GM23338 (cell line): ENCODE results near the gene NDUFB1. TPM values are rescaled to one million over a fixed set of nuclear protein-coding genes. Genes with fewer than 3 reads are reported as not detected.

Experiments used
- ATAC-seq: fragments of 200-7000 bp; cut with Tn5 transposase; 3 replicates; pipeline ENCODE4 v1.9.1; 2020
- DNase-seq: peaks from one replicate; pipeline ENCODE4 v3.0.0-alpha.2; 2015; ENCODE audit warnings: low spot score
- H2AFZ ChIP-seq: fragments of 200-600 bp; sonication (generic); 2 replicates; pipeline ENCODE4 v1.8.0; 2016; ENCODE audit warnings: antibody characterized with exemption, mild to moderate bottlenecking, moderate library complexity
- H3F3A ChIP-seq: fragments of 200-600 bp; sonication (generic); replicated peaks from 2 replicates; pipeline ENCODE4 v1.8.0; 2017; ENCODE audit warnings: antibody characterized with exemption, mixed run types, low read depth
- H3K27ac ChIP-seq: fragments of 200-600 bp; sonication (generic); 2 replicates; pipeline ENCODE4 v1.6.1; 2016; ENCODE audit warnings: low read depth
- H3K27me3 ChIP-seq: fragments of 200-600 bp; sonication (generic); 2 replicates; pipeline ENCODE4 v1.8.0; 2016; ENCODE audit warnings: mild to moderate bottlenecking, mixed run types, moderate library complexity; ENCODE audit not compliant: insufficient read depth
- H3K36me3 ChIP-seq: fragments of 200-600 bp; sonication (generic); 2 replicates; pipeline ENCODE4 v1.8.0; 2016; ENCODE audit warnings: mild to moderate bottlenecking; ENCODE audit not compliant: insufficient read depth
- H3K4me1 ChIP-seq: fragments of 200-600 bp; sonication (generic); 2 replicates; pipeline ENCODE4 v1.8.0; 2016; ENCODE audit warnings: mild to moderate bottlenecking, moderate library complexity; ENCODE audit not compliant: insufficient read depth
- H3K4me2 ChIP-seq: fragments of 200-600 bp; sonication (generic); 2 replicates; pipeline ENCODE4 v1.7.1; 2017; ENCODE audit warnings: mixed run types
- H3K4me3 ChIP-seq: fragments of 200-600 bp; sonication (generic); 2 replicates; pipeline ENCODE4 v1.6.1; 2016; ENCODE audit warnings: mixed run types
- H3K79me2 ChIP-seq: fragments of 200-600 bp; sonication (generic); replicated peaks from 2 replicates; pipeline ENCODE4 v1.8.0; 2017; ENCODE audit warnings: mild to moderate bottlenecking; ENCODE audit not compliant: insufficient read depth
- H3K9me2 ChIP-seq: fragments of 200-600 bp; sonication (generic); 2 replicates; pipeline ENCODE4 v1.8.0; 2017; ENCODE audit not compliant: insufficient read depth
- H4K20me1 ChIP-seq: fragments of 200-600 bp; sonication (generic); replicated peaks from 2 replicates; pipeline ENCODE4 v1.8.0; 2017; ENCODE audit warnings: mild to moderate bottlenecking; ENCODE audit not compliant: insufficient read depth
- H3K27ac Mint-ChIP-seq: 2 replicates; pipeline ENCODE4 v1.8.0; 2020; ENCODE audit warnings: inconsistent platforms, mild to moderate bottlenecking, moderate library complexity, mixed read lengths
- H3K27me3 Mint-ChIP-seq: 3 replicates; pipeline ENCODE4 v1.8.0; 2022; ENCODE audit warnings: low read depth, mild to moderate bottlenecking, moderate library complexity, mixed read lengths, inconsistent platforms; ENCODE audit not compliant: insufficient read depth, poor library complexity
- H3K36me3 Mint-ChIP-seq: 3 replicates; pipeline ENCODE4 v1.8.0; 2021; ENCODE audit warnings: low read depth, mild to moderate bottlenecking, inconsistent platforms, moderate library complexity, mixed read lengths
- H3K4me1 Mint-ChIP-seq: 3 replicates; pipeline ENCODE4 v1.8.0; 2020; ENCODE audit warnings: mild to moderate bottlenecking, inconsistent platforms, mixed read lengths
- H3K4me3 Mint-ChIP-seq: 3 replicates; pipeline ENCODE4 v1.8.0; 2021; ENCODE audit warnings: moderate library complexity, mild to moderate bottlenecking, inconsistent platforms, mixed read lengths
- H3K9me3 Mint-ChIP-seq: 3 replicates; pipeline ENCODE4 v1.8.0; 2020; ENCODE audit warnings: moderate library complexity, mild to moderate bottlenecking, inconsistent platforms, mixed read lengths
- CREB1 ChIP-seq: fragments of 250-450 bp; sonication (Bioruptor Pico); IDR thresholded peaks from 2 replicates; pipeline ENCODE4 v1.5.0; 2020; ENCODE audit warnings: low read depth, mild to moderate bottlenecking, moderate library complexity
- EZH2 ChIP-seq: fragments of 200-600 bp; sonication (generic); IDR thresholded peaks from one replicate; pipeline ENCODE4 v1.8.0; 2017; ENCODE audit warnings: antibody characterized with exemption, mild to moderate bottlenecking, low read depth; ENCODE audit not compliant: unreplicated experiment
- EZH2phosphoT487 ChIP-seq: fragments of 200-600 bp; sonication (generic); IDR thresholded peaks from one replicate; pipeline ENCODE4 v1.8.1; 2018; ENCODE audit warnings: antibody characterized with exemption; ENCODE audit not compliant: unreplicated experiment
- JUNB ChIP-seq: IDR thresholded peaks from one replicate; pipeline ENCODE4 v1.6.1; 2016; ENCODE audit warnings: antibody characterized with exemption; ENCODE audit not compliant: unreplicated experiment
- NANOG ChIP-seq: IDR thresholded peaks from 2 replicates; pipeline ENCODE4 v1.6.1; 2016; ENCODE audit warnings: antibody characterized with exemption, borderline replicate concordance
- POLR2AphosphoS5 ChIP-seq: IDR thresholded peaks from 2 replicates; pipeline ENCODE4 v1.6.1; 2016; ENCODE audit warnings: antibody characterized with exemption, low read depth
- REST ChIP-seq: IDR thresholded peaks from one replicate; pipeline ENCODE4 v1.6.1; 2018; ENCODE audit warnings: antibody characterized with exemption; ENCODE audit not compliant: unreplicated experiment
- STAT1 ChIP-seq: IDR thresholded peaks from one replicate; pipeline ENCODE4 v1.6.1; 2016; ENCODE audit warnings: antibody characterized with exemption; ENCODE audit not compliant: unreplicated experiment
- ZNF114 ChIP-seq: fragments of 250-450 bp; sonication (Bioruptor Pico); IDR thresholded peaks from 2 replicates; pipeline ENCODE4 v1.5.0; 2020; ENCODE audit warnings: mild to moderate bottlenecking, moderate library complexity
- ZNF331 ChIP-seq: fragments of 250-450 bp; sonication (Bioruptor Pico); IDR thresholded peaks from 2 replicates; pipeline ENCODE4 v1.5.0; 2020; ENCODE audit warnings: low read depth, mild to moderate bottlenecking, moderate library complexity
- ZNF462 ChIP-seq: fragments of 250-450 bp; sonication (Bioruptor Pico); IDR thresholded peaks from 2 replicates; pipeline ENCODE4 v1.5.0; 2020; ENCODE audit warnings: mild to moderate bottlenecking, moderate library complexity
- polyA plus RNA-seq: library from polyadenylated mRNA; unstranded; fragments of >200 nt; fragmentation: Nextera tagmentation; extraction: Ambion mirVana; gene quantifications from 2 replicates; pipeline ENCODE4 v1.2.1, GENCODE V29; 2016
- total RNA-seq: library from RNA; depleted of rRNA; stranded (reverse); fragments of >200 nt; shearing (Covaris generic); gene quantifications from 2 replicates; pipeline ENCODE4 v1.2.3, GENCODE V29; 2014
- TF ChIP-seq, protein P1 (sequence below), 2 experiments: fragments of 200-600 bp in 1 of 2; sonication (generic) in 1 of 2; conservative IDR thresholded peaks; 2 replicates each; pipeline versions ENCODE4 v1.5.1 to v1.6.1; 2016 to 2017; ENCODE audit warnings: antibody characterized with exemption in 2 of 2, low read depth in 2 of 2, mild to moderate bottlenecking in 2 of 2, moderate library complexity in 1 of 2
- TF ChIP-seq, protein P2 (sequence below): IDR thresholded peaks from 2 replicates; pipeline ENCODE4 v1.6.1; 2016; ENCODE audit warnings: antibody characterized with exemption

The NDUFB1 gene
- total and polyA plus RNA-seq, 2 experiments from 2014 or later: 134 to 876 TPM

DNA sequence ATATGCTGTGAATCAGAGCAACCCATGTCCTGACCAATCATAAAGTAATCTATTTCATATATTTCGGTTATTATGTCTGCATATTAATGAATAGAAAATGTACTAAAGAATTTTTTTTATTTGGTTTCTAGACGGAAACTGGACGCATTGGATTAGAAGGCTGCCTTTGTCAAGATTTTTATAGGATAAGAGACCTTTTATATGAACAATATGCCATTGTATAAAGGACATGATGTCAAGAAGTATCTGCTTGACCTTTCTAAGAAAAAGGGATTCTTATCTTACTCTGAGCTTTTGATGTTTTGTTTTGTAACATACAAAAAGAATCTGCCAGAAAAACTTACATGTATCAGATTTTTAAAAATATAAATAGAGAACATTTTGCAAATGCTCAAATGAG lies 40.0 kb upstream of the NDUFB1 start (continued):
- TF ChIP-seq STAT1 (no peak), EZH2 (no peak)
- TF ChIP-seq, protein P1, sequence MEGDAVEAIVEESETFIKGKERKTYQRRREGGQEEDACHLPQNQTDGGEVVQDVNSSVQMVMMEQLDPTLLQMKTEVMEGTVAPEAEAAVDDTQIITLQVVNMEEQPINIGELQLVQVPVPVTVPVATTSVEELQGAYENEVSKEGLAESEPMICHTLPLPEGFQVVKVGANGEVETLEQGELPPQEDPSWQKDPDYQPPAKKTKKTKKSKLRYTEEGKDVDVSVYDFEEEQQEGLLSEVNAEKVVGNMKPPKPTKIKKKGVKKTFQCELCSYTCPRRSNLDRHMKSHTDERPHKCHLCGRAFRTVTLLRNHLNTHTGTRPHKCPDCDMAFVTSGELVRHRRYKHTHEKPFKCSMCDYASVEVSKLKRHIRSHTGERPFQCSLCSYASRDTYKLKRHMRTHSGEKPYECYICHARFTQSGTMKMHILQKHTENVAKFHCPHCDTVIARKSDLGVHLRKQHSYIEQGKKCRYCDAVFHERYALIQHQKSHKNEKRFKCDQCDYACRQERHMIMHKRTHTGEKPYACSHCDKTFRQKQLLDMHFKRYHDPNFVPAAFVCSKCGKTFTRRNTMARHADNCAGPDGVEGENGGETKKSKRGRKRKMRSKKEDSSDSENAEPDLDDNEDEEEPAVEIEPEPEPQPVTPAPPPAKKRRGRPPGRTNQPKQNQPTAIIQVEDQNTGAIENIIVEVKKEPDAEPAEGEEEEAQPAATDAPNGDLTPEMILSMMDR (conservative IDR thresholded peaks at IDR 0.05; ENCODE audit: low read depth in 2 of 2): no peak

DNA sequence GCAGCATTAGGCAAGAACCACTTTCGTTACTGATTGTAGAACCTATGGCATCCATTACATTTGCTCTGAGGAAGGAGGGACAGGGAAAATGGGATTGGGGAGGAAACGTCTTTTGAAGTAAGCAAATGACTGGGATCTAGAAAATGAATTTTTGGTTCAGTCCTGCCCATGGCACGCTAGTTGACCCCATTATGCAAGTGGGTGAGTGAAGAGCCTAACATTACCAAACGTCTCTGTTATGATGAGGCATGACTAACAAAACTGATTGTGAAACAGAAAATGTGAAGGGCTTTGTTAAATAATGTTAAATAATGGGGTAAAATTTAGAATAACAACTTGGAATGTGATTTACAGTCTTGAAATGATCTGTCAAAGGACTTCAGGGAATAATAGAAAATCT lies 39.1 kb upstream of the NDUFB1 start:
- no peaks in the 10 kb centered on the region for H3K9me2 ChIP-seq
- peaks cover 78% of the 10 kb centered on the region for H3K36me3 ChIP-seq
- H3K9me3 Mint-ChIP-seq: peaks cover 24% of the 10 kb centered on the region
- H3K27me3 Mint-ChIP-seq: no peaks in the 10 kb centered on the region
- H3K27ac Mint-ChIP-seq: no peak overlapping the region
- H4K20me1 ChIP-seq: peaks cover 6% of the 10 kb centered on the region; the same call in 1 of the 2 replicates
- ATAC-seq (no peak), DNase-seq (no peak)
- peaks cover 91% of the 10 kb centered on the region for H3K36me3 Mint-ChIP-seq
- no peak overlapping the region for H2AFZ ChIP-seq
- H3F3A ChIP-seq: no peaks in the 10 kb centered on the region
- H3K27me3 ChIP-seq: no peaks in the 10 kb centered on the region
- H3K27ac ChIP-seq: no peak overlapping the region; the same call in 1 of the 2 replicates
- H3K4me2 ChIP-seq: no peak overlapping the region
- no peaks in the 10 kb centered on the region for H3K4me1 ChIP-seq
- no peaks in the 10 kb centered on the region for H3K4me1 Mint-ChIP-seq
- no peak overlapping the region for H3K4me3 ChIP-seq
- H3K79me2 ChIP-seq: no peaks in the 10 kb centered on the region
- H3K4me3 Mint-ChIP-seq: no peak overlapping the region
- no peak for TF ChIP-seq ZNF114 (CRISPR knock-in tag)
- no peak for TF ChIP-seq POLR2AphosphoS5
- TF ChIP-seq NANOG: no peak
- TF ChIP-seq, protein P2, sequence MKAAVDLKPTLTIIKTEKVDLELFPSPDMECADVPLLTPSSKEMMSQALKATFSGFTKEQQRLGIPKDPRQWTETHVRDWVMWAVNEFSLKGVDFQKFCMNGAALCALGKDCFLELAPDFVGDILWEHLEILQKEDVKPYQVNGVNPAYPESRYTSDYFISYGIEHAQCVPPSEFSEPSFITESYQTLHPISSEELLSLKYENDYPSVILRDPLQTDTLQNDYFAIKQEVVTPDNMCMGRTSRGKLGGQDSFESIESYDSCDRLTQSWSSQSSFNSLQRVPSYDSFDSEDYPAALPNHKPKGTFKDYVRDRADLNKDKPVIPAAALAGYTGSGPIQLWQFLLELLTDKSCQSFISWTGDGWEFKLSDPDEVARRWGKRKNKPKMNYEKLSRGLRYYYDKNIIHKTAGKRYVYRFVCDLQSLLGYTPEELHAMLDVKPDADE: no peak
- TF ChIP-seq REST: no peak
- no peak for TF ChIP-seq STAT1
- no peak for TF ChIP-seq CREB1 (CRISPR knock-in tag)
- no peak for TF ChIP-seq JUNB
- TF ChIP-seq EZH2phosphoT487: no peak
- no peak for TF ChIP-seq ZNF331
- no peak for TF ChIP-seq ZNF462 (CRISPR knock-in tag)
